Tibial artery (tissue), 4 donors: ENCODE results near the gene OR1F1.
"Not testable (repeated sequence)": the region's sequence is repeated elsewhere in the genome, so short reads cannot be mapped to it uniquely, and the experiment has no call there.

ENCODE experiments used
- DNase-seq, 2 donors: peaks; one replicate each; pipeline ENCODE4 v3.0.0-alpha.2; 2019
- H3K27ac ChIP-seq, 2 donors: fragments of 200-600 bp; sonication (generic) in 1 of 2; 1 replicate in 1 of 2; 2 replicates in 1 of 2; pipeline ENCODE4 v1.5.1; 2018 to 2019; ENCODE audit warnings: mild to moderate bottlenecking in 1 of 2
- H3K27me3 ChIP-seq, 2 donors: fragments of 200-600 bp; sonication (generic) in 1 of 2; one replicate each; pipeline versions ENCODE4 v1.5.1 to v1.6.0; 2016 to 2019
- H3K36me3 ChIP-seq, 3 donors: fragments of 200-600 bp; sonication (generic) in 2 of 3; one replicate each; pipeline ENCODE4 v1.5.1; 2016 to 2019; ENCODE audit warnings: mild to moderate bottlenecking in 2 of 3
- H3K4me1 ChIP-seq, 4 donors: fragments of 200-600 bp; sonication (generic) in 2 of 4; 1 replicate in 3 of 4; 2 replicates in 1 of 4; pipeline ENCODE4 v1.5.1; 2016 to 2019
- H3K4me3 ChIP-seq, 2 donors: fragments of 200-600 bp; sonication (generic) in 1 of 2; 1 replicate in 1 of 2; 2 replicates in 1 of 2; pipeline ENCODE4 v1.5.1; 2018 to 2019; ENCODE audit warnings: mild to moderate bottlenecking in 2 of 2
- H3K9me3 ChIP-seq, 3 donors: fragments of 200-600 bp; sonication (generic) in 1 of 3; one replicate each; pipeline ENCODE4 v1.5.1; 2016 to 2019
- CTCF ChIP-seq, 2 experiments: fragments of 200-600 bp in 1 of 2; fragments of 450-650 bp in 1 of 2; IDR thresholded peaks; one replicate each; pipeline ENCODE4 v1.5.1; 2017 to 2019; ENCODE audit warnings: antibody characterized with exemption in 2 of 2, mild to moderate bottlenecking in 1 of 2, moderate library complexity in 1 of 2
- intact Hi-C: fragments of 100-400 bp; cut with DNase I; formaldehyde crosslinking; loops from one replicate; pipeline ENCODE4 v1.15.0; 2023; ENCODE audit warnings: low total_unique reads

OR1F1 gene

GRCh38 chr16:3192476-3193019 lies 4.5 kb downstream of the OR1F1 start:
- H3K27me3 ChIP-seq = peaks cover 15 to 97% of the 10 kb centered on the region in 2 donors
- H3K4me3 ChIP-seq = no peak overlapping the region
- no peaks in the 10 kb centered on the region for H3K9me3 ChIP-seq
- intact Hi-C loops = no loop called here
- no peak for DNase-seq
- no peak overlapping the region for H3K27ac ChIP-seq
- no peak for TF ChIP-seq CTCF (IDR thresholded peaks at IDR 0.05)
- H3K36me3 ChIP-seq = no peaks in the 10 kb centered on the region
- H3K4me1 ChIP-seq = peaks cover 0 to 19% (median 13%) of the 10 kb centered on the region in 4 donors

- no peak overlapping the region for H3K4me3 ChIP-seq
- H3K9me3 ChIP-seq = no peaks in the 10 kb centered on the region
- DNase-seq = no peak
- intact Hi-C loops = no loop called here
- no peak overlapping the region for H3K27ac ChIP-seq
- peaks cover 0 to 14% (median 9%) of the 10 kb centered on the region in 4 donors for H3K4me1 ChIP-seq
- no peak for TF ChIP-seq CTCF (IDR thresholded peaks at IDR 0.05)
- no peaks in the 10 kb centered on the region for H3K36me3 ChIP-seq
- H3K27me3 ChIP-seq = peaks cover 12 to 90% of the 10 kb centered on the region in 2 donors
Measured at GRCh38 chr16:3193221-3194212, 5.5 kb downstream of the OR1F1 start.

- peaks cover 8 to 77% of the 10 kb centered on the region in 2 donors for H3K27me3 ChIP-seq
Measured at GRCh38 chr16:3194792-3195191, 6.8 kb downstream of the OR1F1 start.

GRCh38 chr16:3195975-3196374 lies 8.0 kb downstream of the OR1F1 start:
- H3K4me3 ChIP-seq = no peak overlapping the region
- H3K9me3 ChIP-seq = no peaks in the 10 kb centered on the region
- TF ChIP-seq CTCF (IDR thresholded peaks at IDR 0.05) = no peak
- H3K27ac ChIP-seq = no peak overlapping the region
- H3K4me1 ChIP-seq = no peaks in the 10 kb centered on the region
- intact Hi-C loops = loop anchor here (1.0 kb wide), 1 partner anchor 26 kb away; no protein-coding TSS in a partner anchor
- DNase-seq = no peak
- H3K27me3 ChIP-seq = peaks cover 8 to 72% of the 10 kb centered on the region in 2 donors
- no peaks in the 10 kb centered on the region for H3K36me3 ChIP-seq

More at GRCh38 chr16:3194792-3195191, 6.8 kb downstream of the OR1F1 start:
- no peaks in the 10 kb centered on the region for H3K36me3 ChIP-seq
- peaks cover 0 to 2% (median 0%) of the 10 kb centered on the region in 4 donors for H3K4me1 ChIP-seq
- intact Hi-C loops = no loop called here
- no peak for DNase-seq
- H3K4me3 ChIP-seq = no peak overlapping the region
- no peak overlapping the region for H3K27ac ChIP-seq
- no peaks in the 10 kb centered on the region for H3K9me3 ChIP-seq
- no peak for TF ChIP-seq CTCF (IDR thresholded peaks at IDR 0.05)

GRCh38 chr16:3197694-3198333 lies 9.8 kb downstream of the OR1F1 start:
- intact Hi-C loops, H3K4me3 ChIP-seq, H3K4me1 ChIP-seq, H3K36me3 ChIP-seq, H3K27ac ChIP-seq, DNase-seq, H3K9me3 ChIP-seq: not testable (repeated sequence)
- H3K27me3 ChIP-seq = peaks cover 2 to 54% of the 10 kb centered on the region in 2 donors
